HEK293 (cell line): ENCODE results near the gene CLEC12A.

Source experiments
- CTCF ChIA-PET: fragments of 350-600 bp; formaldehyde crosslinking; extraction: SDS; loops from one replicate; lab custom pipeline; 2021; ENCODE audit warnings: antibody characterized with exemption; lab: Yijun Ruan, JAX
- POLR2A ChIA-PET: fragments of 300-600 bp; formaldehyde crosslinking; extraction: SDS; loops from one replicate; lab custom pipeline; 2020; ENCODE audit warnings: antibody characterized with exemption, inconsistent platforms; lab: Yijun Ruan, JAX
- H3K27ac ChIP-seq: fragments of 200-500 bp; sonication (Bioruptor generic); 2 replicates; pipeline ENCODE4 v1.5.1; 2014; ENCODE audit warnings: low read depth, low read length, control low read depth, inconsistent platforms; ENCODE audit errors: extremely low read depth
- H3K36me3 ChIP-seq, 2 experiments: fragments of 200-500 bp in 1 of 2; sonication (Bioruptor generic) in 1 of 2; 1 replicate in 1 of 2; 2 replicates in 1 of 2; pipeline ENCODE4 v1.5.1; 2014 to 2017; ENCODE audit warnings: inconsistent platforms in 2 of 2, low read length in 2 of 2; ENCODE audit not compliant: control insufficient read depth in 2 of 2, insufficient read depth in 1 of 2
- H3K4me1 ChIP-seq: fragments of 200-500 bp; sonication (Bioruptor generic); 2 replicates; pipeline ENCODE4 v1.5.1; 2014; ENCODE audit warnings: mild to moderate bottlenecking, low read length, inconsistent platforms; ENCODE audit not compliant: control insufficient read depth, insufficient read depth
- H3K4me3 ChIP-seq: 2 replicates; pipeline ENCODE4 v1.5.1; 2011; ENCODE audit warnings: low read depth, mild to moderate bottlenecking, control low read depth, low read length, moderate library complexity
- H3K9me3 ChIP-seq: fragments of 200-500 bp; sonication (Bioruptor generic); 2 replicates; pipeline ENCODE4 v1.5.1; 2014; ENCODE audit warnings: low read depth, low read length, inconsistent platforms; ENCODE audit not compliant: control insufficient read depth, insufficient read depth
- BCL11A ChIP-seq: fragments of 450-650 bp; formaldehyde crosslinking; IDR thresholded peaks from 2 replicates; pipeline ENCODE4 v1.5.1; 2016; ENCODE audit warnings: low read depth, missing biosample characterization, missing genetic modification characterization
- OSR2 ChIP-seq: fragments of 450-650 bp; formaldehyde crosslinking; IDR thresholded peaks from 2 replicates; pipeline ENCODE4 v1.5.1; 2016; ENCODE audit warnings: missing biosample characterization, missing genetic modification characterization
- PATZ1 ChIP-seq: fragments of 450-650 bp; formaldehyde crosslinking; IDR thresholded peaks from 2 replicates; pipeline ENCODE4 v1.5.1; 2016; ENCODE audit warnings: missing biosample characterization, missing genetic modification characterization
- PRDM10 ChIP-seq: fragments of 450-650 bp; formaldehyde crosslinking; IDR thresholded peaks from 2 replicates; pipeline ENCODE4 v1.5.1; 2016; ENCODE audit warnings: missing biosample characterization, missing genetic modification characterization
- PRDM4 ChIP-seq: fragments of 450-650 bp; formaldehyde crosslinking; IDR thresholded peaks from 2 replicates; pipeline ENCODE4 v1.5.1; 2017; ENCODE audit warnings: missing biosample characterization, missing genetic modification characterization
- SCRT2 ChIP-seq: fragments of 450-650 bp; formaldehyde crosslinking; IDR thresholded peaks from 2 replicates; pipeline ENCODE4 v1.5.1; 2016; ENCODE audit warnings: missing biosample characterization, missing genetic modification characterization
- SP7 ChIP-seq: fragments of 450-650 bp; formaldehyde crosslinking; IDR thresholded peaks from 2 replicates; pipeline ENCODE4 v1.5.1; 2016; ENCODE audit warnings: missing biosample characterization, missing genetic modification characterization
- ZBTB1 ChIP-seq: fragments of 450-650 bp; formaldehyde crosslinking; IDR thresholded peaks from 2 replicates; pipeline ENCODE4 v1.5.1; 2016; ENCODE audit warnings: missing biosample characterization, missing genetic modification characterization
- ZBTB48 ChIP-seq: fragments of 450-650 bp; formaldehyde crosslinking; IDR thresholded peaks from 2 replicates; pipeline ENCODE4 v1.5.1; 2016; ENCODE audit warnings: missing biosample characterization, missing genetic modification characterization
- ZBTB8A ChIP-seq: fragments of 450-650 bp; formaldehyde crosslinking; IDR thresholded peaks from 2 replicates; pipeline ENCODE4 v1.5.1; 2016; ENCODE audit warnings: missing biosample characterization, missing genetic modification characterization
- ZFP37 ChIP-seq: fragments of 450-650 bp; formaldehyde crosslinking; IDR thresholded peaks from 2 replicates; pipeline ENCODE4 v1.5.1; 2016; ENCODE audit warnings: missing biosample characterization, missing genetic modification characterization
- ZFP41 ChIP-seq: fragments of 450-650 bp; formaldehyde crosslinking; IDR thresholded peaks from 2 replicates; pipeline ENCODE4 v1.5.1; 2016; ENCODE audit warnings: missing biosample characterization, missing genetic modification characterization, borderline replicate concordance
- ZFP69B ChIP-seq: fragments of 450-650 bp; formaldehyde crosslinking; IDR thresholded peaks from 2 replicates; pipeline ENCODE4 v1.5.1; 2016; ENCODE audit warnings: missing biosample characterization, missing genetic modification characterization
- ZNF133 ChIP-seq: fragments of 450-650 bp; formaldehyde crosslinking; IDR thresholded peaks from 2 replicates; pipeline ENCODE4 v1.5.1; 2016; ENCODE audit warnings: missing biosample characterization, missing genetic modification characterization
- ZNF398 ChIP-seq: fragments of 450-650 bp; formaldehyde crosslinking; IDR thresholded peaks from 2 replicates; pipeline ENCODE4 v1.5.1; 2017; ENCODE audit warnings: missing biosample characterization, missing genetic modification characterization
- ZNF423 ChIP-seq: fragments of 450-650 bp; formaldehyde crosslinking; IDR thresholded peaks from 2 replicates; pipeline ENCODE4 v1.5.1; 2016; ENCODE audit warnings: missing biosample characterization, missing genetic modification characterization
- ZNF48 ChIP-seq: fragments of 450-650 bp; formaldehyde crosslinking; IDR thresholded peaks from 2 replicates; pipeline ENCODE4 v1.5.1; 2016; ENCODE audit warnings: missing biosample characterization, missing genetic modification characterization
- ZNF521 ChIP-seq: fragments of 450-650 bp; formaldehyde crosslinking; IDR thresholded peaks from 2 replicates; pipeline ENCODE4 v1.5.1; 2017; ENCODE audit warnings: missing biosample characterization, mild to moderate bottlenecking, missing genetic modification characterization
- ZNF548 ChIP-seq: fragments of 450-650 bp; formaldehyde crosslinking; IDR thresholded peaks from 2 replicates; pipeline ENCODE4 v1.5.1; 2016; ENCODE audit warnings: missing biosample characterization, missing genetic modification characterization
- ZNF555 ChIP-seq: fragments of 450-650 bp; formaldehyde crosslinking; conservative IDR thresholded peaks from 2 replicates; pipeline ENCODE4 v1.5.1; 2017; ENCODE audit warnings: missing biosample characterization, mild to moderate bottlenecking, missing genetic modification characterization, inconsistent platforms
- ZNF600 ChIP-seq: fragments of 450-650 bp; formaldehyde crosslinking; IDR thresholded peaks from 2 replicates; pipeline ENCODE4 v1.5.1; 2016; ENCODE audit warnings: missing biosample characterization, missing genetic modification characterization
- ZNF658 ChIP-seq: fragments of 450-650 bp; formaldehyde crosslinking; IDR thresholded peaks from 2 replicates; pipeline ENCODE4; 2016; ENCODE audit warnings: missing biosample characterization, missing genetic modification characterization
- ZNF792 ChIP-seq: fragments of 450-650 bp; formaldehyde crosslinking; IDR thresholded peaks from 2 replicates; pipeline ENCODE4 v1.5.1; 2016; ENCODE audit warnings: missing biosample characterization, missing genetic modification characterization

The CLEC12A gene

GRCh38 chr12:9961106-9961505 lies 10.1 kb upstream of the CLEC12A start:
- TF ChIP-seq ZBTB48 (no peak), ZNF792 (tag by site-specific recombination) (no peak), ZBTB1 (tag by site-specific recombination) (no peak), ZNF658 (tag by site-specific recombination) (no peak), PRDM4 (tag by site-specific recombination) (no peak), ZNF423 (no peak), ZNF398 (tag by site-specific recombination) (no peak), ZNF548 (no peak), ZFP37 (tag by site-specific recombination) (no peak), ZNF521 (tag by site-specific recombination) (no peak), ZFP69B (no peak), BCL11A (tag by site-specific recombination) (no peak), ZNF133 (no peak), SCRT2 (tag by site-specific recombination) (no peak), OSR2 (tag by site-specific recombination) (no peak), ZNF48 (tag by site-specific recombination) (no peak), PRDM10 (tag by site-specific recombination) (no peak), ZNF555 (tag by site-specific recombination) (no peak)
- Histone ChIP-seq H3K4me3 (no peak overlapping the region), H3K4me1 (no peaks in the 10 kb centered on the region), H3K27ac (no peak overlapping the region), H3K36me3 (no peaks in the 10 kb centered on the region), H3K9me3 (no peaks in the 10 kb centered on the region)
- ChIA-PET CTCF (interaction anchor here (0.7 kb wide), 1 partner anchor 49 kb away, joined by 5 read pairs; the partner anchor contains the start of gene CLEC12B), POLR2A (no interaction called here)

GRCh38 chr12:9961901-9962300 lies 9.3 kb upstream of the CLEC12A start:
- CTCF ChIA-PET: no interaction called here

More at GRCh38 chr12:9961901-9962300, 9.3 kb upstream of the CLEC12A start:
- no peaks in the 10 kb centered on the region for H3K4me1 ChIP-seq
- H3K9me3 ChIP-seq: no peaks in the 10 kb centered on the region
- no peak overlapping the region for H3K4me3 ChIP-seq
- POLR2A ChIA-PET: no interaction called here
- TF ChIP-seq PATZ1 (tag by site-specific recombination) (no peak), SP7 (tag by site-specific recombination) (no peak), ZBTB8A (tag by site-specific recombination) (no peak), ZFP41 (no peak), ZNF600 (tag by site-specific recombination) (no peak)
- no peaks in the 10 kb centered on the region for H3K36me3 ChIP-seq
- no peak overlapping the region for H3K27ac ChIP-seq
